HEK293 (cell line): Measurements from ENCODE around the gene MGLL.

Experiments
- CTCF ChIA-PET: fragments of 350-600 bp; formaldehyde crosslinking; extraction: SDS; loops from one replicate; lab custom pipeline; 2021; ENCODE audit warnings: antibody characterized with exemption; lab: Yijun Ruan, JAX
- POLR2A ChIA-PET: fragments of 300-600 bp; formaldehyde crosslinking; extraction: SDS; loops from one replicate; lab custom pipeline; 2020; ENCODE audit warnings: antibody characterized with exemption, inconsistent platforms; lab: Yijun Ruan, JAX
- H3K27ac ChIP-seq: fragments of 200-500 bp; sonication (Bioruptor generic); 2 replicates; pipeline ENCODE4 v1.5.1; 2014; ENCODE audit warnings: low read depth, low read length, control low read depth, inconsistent platforms; ENCODE audit errors: extremely low read depth
- H3K36me3 ChIP-seq, 2 experiments: fragments of 200-500 bp in 1 of 2; sonication (Bioruptor generic) in 1 of 2; 1 replicate in 1 of 2; 2 replicates in 1 of 2; pipeline ENCODE4 v1.5.1; 2014 to 2017; ENCODE audit warnings: inconsistent platforms in 2 of 2, low read length in 2 of 2; ENCODE audit not compliant: control insufficient read depth in 2 of 2, insufficient read depth in 1 of 2
- H3K4me1 ChIP-seq: fragments of 200-500 bp; sonication (Bioruptor generic); 2 replicates; pipeline ENCODE4 v1.5.1; 2014; ENCODE audit warnings: mild to moderate bottlenecking, low read length, inconsistent platforms; ENCODE audit not compliant: control insufficient read depth, insufficient read depth
- H3K4me3 ChIP-seq: 2 replicates; pipeline ENCODE4 v1.5.1; 2011; ENCODE audit warnings: low read depth, mild to moderate bottlenecking, control low read depth, low read length, moderate library complexity
- H3K9me3 ChIP-seq: fragments of 200-500 bp; sonication (Bioruptor generic); 2 replicates; pipeline ENCODE4 v1.5.1; 2014; ENCODE audit warnings: low read depth, low read length, inconsistent platforms; ENCODE audit not compliant: control insufficient read depth, insufficient read depth
- EGR2 ChIP-seq: fragments of 450-650 bp; formaldehyde crosslinking; IDR thresholded peaks from 2 replicates; pipeline ENCODE4 v1.5.1; 2016; ENCODE audit warnings: low read depth, missing biosample characterization, missing genetic modification characterization
- KLF1 ChIP-seq: fragments of 450-650 bp; formaldehyde crosslinking; IDR thresholded peaks from 2 replicates; pipeline ENCODE4 v1.5.1; 2016; ENCODE audit warnings: missing biosample characterization, missing genetic modification characterization
- MYNN ChIP-seq: fragments of 450-650 bp; formaldehyde crosslinking; IDR thresholded peaks from 2 replicates; pipeline ENCODE4 v1.5.1; 2016; ENCODE audit warnings: missing biosample characterization, missing genetic modification characterization, borderline replicate concordance
- SP3 ChIP-seq: fragments of 450-650 bp; formaldehyde crosslinking; IDR thresholded peaks from 2 replicates; pipeline ENCODE4 v1.5.1; 2016; ENCODE audit warnings: missing biosample characterization, missing genetic modification characterization
- TCF7L2 ChIP-seq: IDR thresholded peaks from 2 replicates; pipeline ENCODE4 v1.6.1; 2011; ENCODE audit warnings: low read depth, mild to moderate bottlenecking, inconsistent platforms, low read length, moderate library complexity, borderline replicate concordance
- ZBTB1 ChIP-seq: fragments of 450-650 bp; formaldehyde crosslinking; IDR thresholded peaks from 2 replicates; pipeline ENCODE4 v1.5.1; 2016; ENCODE audit warnings: missing biosample characterization, missing genetic modification characterization
- ZNF114 ChIP-seq: fragments of 450-650 bp; formaldehyde crosslinking; IDR thresholded peaks from 2 replicates; pipeline ENCODE4 v1.5.0; 2017; ENCODE audit warnings: missing biosample characterization, missing genetic modification characterization
- ZNF132 ChIP-seq: fragments of 450-650 bp; formaldehyde crosslinking; IDR thresholded peaks from 2 replicates; pipeline ENCODE4 v1.5.1; 2017; ENCODE audit warnings: missing biosample characterization, missing genetic modification characterization, borderline replicate concordance
- ZNF133 ChIP-seq: fragments of 450-650 bp; formaldehyde crosslinking; IDR thresholded peaks from 2 replicates; pipeline ENCODE4 v1.5.1; 2016; ENCODE audit warnings: missing biosample characterization, missing genetic modification characterization
- ZNF157 ChIP-seq: fragments of 450-650 bp; formaldehyde crosslinking; IDR thresholded peaks from 2 replicates; pipeline ENCODE4 v1.5.1; 2016; ENCODE audit warnings: missing biosample characterization, missing genetic modification characterization
- ZNF2 ChIP-seq: fragments of 450-650 bp; formaldehyde crosslinking; IDR thresholded peaks from 2 replicates; pipeline ENCODE4 v1.5.1; 2016; ENCODE audit warnings: missing biosample characterization, missing genetic modification characterization
- ZNF23 ChIP-seq: fragments of 450-650 bp; formaldehyde crosslinking; IDR thresholded peaks from 2 replicates; pipeline ENCODE4 v1.5.1; 2016; ENCODE audit warnings: missing biosample characterization, missing genetic modification characterization, borderline replicate concordance
- ZNF391 ChIP-seq: fragments of 450-650 bp; formaldehyde crosslinking; IDR thresholded peaks from 2 replicates; pipeline ENCODE4 v1.5.1; 2016; ENCODE audit warnings: low read depth, missing biosample characterization, missing genetic modification characterization, borderline replicate concordance
- ZNF501 ChIP-seq: fragments of 450-650 bp; formaldehyde crosslinking; IDR thresholded peaks from 2 replicates; pipeline ENCODE4 v1.5.1; 2016; ENCODE audit warnings: missing biosample characterization, missing genetic modification characterization
- ZNF660 ChIP-seq: fragments of 450-650 bp; IDR thresholded peaks from 2 replicates; pipeline ENCODE4 v1.5.1; 2018; ENCODE audit warnings: missing biosample characterization, mild to moderate bottlenecking, missing genetic modification characterization
- ZNF670 ChIP-seq: fragments of 450-650 bp; formaldehyde crosslinking; IDR thresholded peaks from 2 replicates; pipeline ENCODE4 v1.5.1; 2016; ENCODE audit warnings: missing biosample characterization, missing genetic modification characterization, low read depth
- ZNF747 ChIP-seq: fragments of 450-650 bp; formaldehyde crosslinking; IDR thresholded peaks from 2 replicates; pipeline ENCODE4 v1.5.1; 2016; ENCODE audit warnings: missing biosample characterization, missing genetic modification characterization
- ZNF785 ChIP-seq: fragments of 450-650 bp; formaldehyde crosslinking; IDR thresholded peaks from 2 replicates; pipeline ENCODE4 v1.5.1; 2016; ENCODE audit warnings: missing biosample characterization, missing genetic modification characterization
- ZSCAN16 ChIP-seq: fragments of 450-650 bp; formaldehyde crosslinking; IDR thresholded peaks from 2 replicates; pipeline ENCODE4 v1.5.1; 2016; ENCODE audit warnings: missing biosample characterization, missing genetic modification characterization
- TF ChIP-seq, protein P1 (sequence below): fragments of 450-650 bp; formaldehyde crosslinking; IDR thresholded peaks from 2 replicates; pipeline ENCODE4 v1.5.1; 2016; ENCODE audit warnings: missing biosample characterization, missing genetic modification characterization
- TF ChIP-seq, protein P2 (sequence below): fragments of 450-650 bp; formaldehyde crosslinking; IDR thresholded peaks from 2 replicates; pipeline ENCODE4 v1.5.1; 2016; ENCODE audit warnings: missing biosample characterization, missing genetic modification characterization
- TF ChIP-seq, protein P3 (sequence below): fragments of 450-650 bp; formaldehyde crosslinking; IDR thresholded peaks from 2 replicates; pipeline ENCODE4 v1.5.1; 2016; ENCODE audit warnings: missing biosample characterization, missing genetic modification characterization

Gene MGLL

DNA sequence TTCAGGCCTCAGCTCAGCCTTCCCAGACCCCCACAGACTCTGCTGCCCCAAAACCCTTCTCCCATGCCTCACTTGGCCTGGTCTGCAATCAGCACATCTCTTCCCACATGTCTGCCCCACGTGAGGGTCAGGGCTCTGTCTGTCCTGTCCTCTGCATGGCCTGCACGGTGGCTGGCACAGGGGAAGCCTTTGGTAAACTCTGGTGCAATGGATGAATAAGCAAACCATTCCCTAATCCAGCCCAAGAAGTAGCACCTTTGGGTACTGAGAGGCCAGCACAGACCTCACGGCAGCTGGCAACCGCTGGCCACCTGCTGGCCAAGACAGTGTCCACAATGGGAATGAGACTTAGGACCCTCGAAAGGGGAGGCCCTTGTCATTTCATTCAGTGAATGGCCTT, 121.9 kb downstream of the MGLL start:
- POLR2A ChIA-PET = no interaction called here
- CTCF ChIA-PET = no interaction called here
- Histone ChIP-seq H3K4me3 (no peak overlapping the region), H3K36me3 (no peaks in the 10 kb centered on the region), H3K4me1 (no peaks in the 10 kb centered on the region), H3K9me3 (no peaks in the 10 kb centered on the region), H3K27ac (no peak overlapping the region)
- TF ChIP-seq, protein P1, sequence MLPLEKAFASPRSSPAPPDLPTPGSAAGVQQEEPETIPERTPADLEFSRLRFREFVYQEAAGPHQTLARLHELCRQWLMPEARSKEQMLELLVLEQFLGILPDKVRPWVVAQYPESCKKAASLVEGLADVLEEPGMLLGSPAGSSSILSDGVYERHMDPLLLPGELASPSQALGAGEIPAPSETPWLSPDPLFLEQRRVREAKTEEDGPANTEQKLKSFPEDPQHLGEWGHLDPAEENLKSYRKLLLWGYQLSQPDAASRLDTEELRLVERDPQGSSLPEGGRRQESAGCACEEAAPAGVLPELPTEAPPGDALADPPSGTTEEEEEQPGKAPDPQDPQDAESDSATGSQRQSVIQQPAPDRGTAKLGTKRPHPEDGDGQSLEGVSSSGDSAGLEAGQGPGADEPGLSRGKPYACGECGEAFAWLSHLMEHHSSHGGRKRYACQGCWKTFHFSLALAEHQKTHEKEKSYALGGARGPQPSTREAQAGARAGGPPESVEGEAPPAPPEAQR (tag by site-specific recombination) = no peak
- TF ChIP-seq ZNF660 (tag by site-specific recombination) (no peak), ZNF114 (no peak), ZNF670 (tag by site-specific recombination) (no peak), KLF1 (tag by site-specific recombination) (no peak), MYNN (tag by site-specific recombination) (no peak), ZNF132 (tag by site-specific recombination) (no peak), ZNF23 (no peak), ZSCAN16 (tag by site-specific recombination) (no peak), TCF7L2 (no peak)

DNA sequence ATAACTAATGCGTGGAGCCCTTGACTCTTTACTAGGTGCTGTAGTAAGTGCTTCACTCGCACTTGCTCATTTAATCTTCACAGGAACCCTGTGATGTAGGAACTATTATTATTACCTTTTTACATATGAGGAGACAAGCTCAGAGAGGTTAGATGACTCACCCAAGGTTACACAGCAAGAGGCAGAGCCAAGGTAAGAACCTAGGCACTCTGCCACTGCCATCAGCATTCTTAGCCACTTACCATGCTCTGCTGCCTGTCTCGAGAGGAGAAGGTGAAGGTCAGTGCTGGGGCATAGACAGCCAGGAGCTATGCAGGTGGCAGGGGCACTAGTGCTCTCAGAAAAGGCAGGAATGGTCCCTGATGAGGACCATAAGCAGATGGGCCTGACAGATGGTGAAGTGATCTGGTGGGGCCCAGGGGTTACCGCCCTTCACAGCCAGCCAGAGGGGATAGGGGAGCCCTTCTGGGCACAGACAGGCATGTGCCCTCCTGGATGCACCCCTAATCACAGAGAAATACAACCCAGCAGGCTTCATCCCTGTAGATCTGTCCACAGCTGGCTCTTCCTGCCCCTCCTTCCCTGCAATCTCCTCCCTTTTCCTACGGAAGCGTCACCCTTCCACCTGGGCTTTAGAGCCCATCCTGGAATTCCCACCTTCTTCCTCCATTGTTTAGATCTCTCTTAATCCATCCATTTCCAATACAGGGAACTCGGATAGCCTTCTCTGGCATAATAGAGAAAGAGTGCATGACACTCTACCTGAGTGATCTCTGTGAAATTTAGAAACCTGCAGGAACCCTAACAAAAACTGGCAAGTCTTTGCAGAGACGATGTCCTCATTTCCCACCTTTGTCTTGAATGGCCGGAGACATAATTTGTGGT, 122.7 kb downstream of the MGLL start:
- Histone ChIP-seq H3K4me1 (no peaks in the 10 kb centered on the region), H3K36me3 (no peaks in the 10 kb centered on the region), H3K27ac (no peak overlapping the region), H3K4me3 (no peak overlapping the region), H3K9me3 (no peaks in the 10 kb centered on the region)
- POLR2A ChIA-PET = no interaction called here
- CTCF ChIA-PET = interaction anchor here (1.2 kb wide), 1 partner anchor 260 kb away, joined by 4 read pairs; no protein-coding TSS in a partner anchor
- no peak for TF ChIP-seq ZBTB1 (tag by site-specific recombination)

DNA sequence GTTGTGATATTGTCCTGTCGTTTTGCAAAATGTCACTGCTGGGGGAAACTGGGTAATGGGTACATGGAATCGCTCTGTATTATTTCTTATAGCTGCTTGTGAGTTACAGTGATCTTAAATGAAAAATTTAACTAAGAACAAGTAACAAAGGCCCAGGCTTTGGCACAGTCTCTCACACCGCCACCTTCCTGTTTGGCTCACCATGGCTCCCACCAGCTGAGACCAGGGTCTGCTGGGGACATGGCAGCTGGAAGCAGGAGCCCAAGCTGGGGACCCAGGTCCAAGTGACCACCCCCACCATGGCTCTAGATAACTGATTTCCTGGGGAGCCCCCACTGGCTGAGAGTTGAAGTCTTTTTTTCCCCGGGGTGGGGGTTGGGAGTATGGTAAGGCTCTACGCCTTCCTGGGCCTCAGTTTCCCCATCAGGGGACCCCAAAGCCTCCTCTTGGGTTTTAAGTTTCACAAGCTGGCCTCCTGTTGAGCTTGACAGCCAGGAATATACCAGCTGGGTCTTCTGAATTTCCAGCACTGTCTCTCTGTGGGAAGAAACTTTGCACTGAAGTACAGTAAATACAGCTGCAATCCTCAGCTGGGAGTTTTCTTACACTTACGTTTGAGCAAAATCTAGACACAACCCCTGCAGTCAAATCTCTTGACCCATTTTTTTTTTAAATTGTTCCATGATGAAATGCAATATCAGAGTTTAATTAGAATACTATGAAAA, 123.5 kb downstream of the MGLL start:
- H3K4me3 ChIP-seq = no peak overlapping the region
- no peaks in the 10 kb centered on the region for H3K36me3 ChIP-seq
- H3K4me1 ChIP-seq = no peaks in the 10 kb centered on the region
- no peak for TF ChIP-seq ZNF157 (tag by site-specific recombination)
- TF ChIP-seq, protein P2, sequence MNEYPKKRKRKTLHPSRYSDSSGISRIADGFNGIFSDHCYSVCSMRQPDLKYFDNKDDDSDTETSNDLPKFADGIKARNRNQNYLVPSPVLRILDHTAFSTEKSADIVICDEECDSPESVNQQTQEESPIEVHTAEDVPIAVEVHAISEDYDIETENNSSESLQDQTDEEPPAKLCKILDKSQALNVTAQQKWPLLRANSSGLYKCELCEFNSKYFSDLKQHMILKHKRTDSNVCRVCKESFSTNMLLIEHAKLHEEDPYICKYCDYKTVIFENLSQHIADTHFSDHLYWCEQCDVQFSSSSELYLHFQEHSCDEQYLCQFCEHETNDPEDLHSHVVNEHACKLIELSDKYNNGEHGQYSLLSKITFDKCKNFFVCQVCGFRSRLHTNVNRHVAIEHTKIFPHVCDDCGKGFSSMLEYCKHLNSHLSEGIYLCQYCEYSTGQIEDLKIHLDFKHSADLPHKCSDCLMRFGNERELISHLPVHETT (tag by site-specific recombination) = no peak
- no peaks in the 10 kb centered on the region for H3K9me3 ChIP-seq
- H3K27ac ChIP-seq = no peak overlapping the region
- ChIA-PET POLR2A (no interaction called here), CTCF (interaction anchor here (1.2 kb wide), 1 partner anchor 261 kb away, joined by 4 read pairs; no protein-coding TSS in a partner anchor)

DNA sequence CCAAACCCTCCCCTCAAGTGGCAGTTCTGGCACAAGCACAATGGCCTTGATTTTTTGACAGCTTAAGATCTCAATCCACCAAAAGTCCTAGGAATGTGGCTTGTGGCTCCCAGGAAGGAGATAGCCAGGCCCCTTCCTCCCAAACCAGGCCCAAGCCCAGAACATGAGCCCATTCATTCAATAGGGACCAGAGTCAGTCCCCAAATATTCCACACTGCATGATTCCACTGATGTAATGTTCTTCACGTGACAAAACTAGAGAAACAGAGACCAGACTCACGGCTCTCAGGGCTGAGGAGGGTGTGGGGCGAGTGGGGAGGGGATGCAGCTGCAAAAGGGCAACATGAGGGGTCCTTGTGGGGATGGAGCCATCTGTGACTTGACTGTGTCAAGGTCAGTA, 124.0 kb downstream of the MGLL start:
- Histone ChIP-seq H3K27ac (no peak overlapping the region), H3K9me3 (no peaks in the 10 kb centered on the region), H3K4me1 (no peaks in the 10 kb centered on the region), H3K4me3 (no peak overlapping the region), H3K36me3 (no peaks in the 10 kb centered on the region)
- CTCF ChIA-PET = interaction anchor here (1.2 to 4.3 kb wide), 2 partner anchors 134 to 261 kb away, joined by 4 to 31 read pairs; no protein-coding TSS in a partner anchor
- POLR2A ChIA-PET = no interaction called here
- no peak for TF ChIP-seq ZNF133 (tag by site-specific recombination)
- TF ChIP-seq ZNF2 (tag by site-specific recombination) = no peak
- no peak for TF ChIP-seq EGR2 (tag by site-specific recombination)
- no peak for TF ChIP-seq ZNF391 (tag by site-specific recombination)
- no peak for TF ChIP-seq ZNF501
- TF ChIP-seq, protein P3, sequence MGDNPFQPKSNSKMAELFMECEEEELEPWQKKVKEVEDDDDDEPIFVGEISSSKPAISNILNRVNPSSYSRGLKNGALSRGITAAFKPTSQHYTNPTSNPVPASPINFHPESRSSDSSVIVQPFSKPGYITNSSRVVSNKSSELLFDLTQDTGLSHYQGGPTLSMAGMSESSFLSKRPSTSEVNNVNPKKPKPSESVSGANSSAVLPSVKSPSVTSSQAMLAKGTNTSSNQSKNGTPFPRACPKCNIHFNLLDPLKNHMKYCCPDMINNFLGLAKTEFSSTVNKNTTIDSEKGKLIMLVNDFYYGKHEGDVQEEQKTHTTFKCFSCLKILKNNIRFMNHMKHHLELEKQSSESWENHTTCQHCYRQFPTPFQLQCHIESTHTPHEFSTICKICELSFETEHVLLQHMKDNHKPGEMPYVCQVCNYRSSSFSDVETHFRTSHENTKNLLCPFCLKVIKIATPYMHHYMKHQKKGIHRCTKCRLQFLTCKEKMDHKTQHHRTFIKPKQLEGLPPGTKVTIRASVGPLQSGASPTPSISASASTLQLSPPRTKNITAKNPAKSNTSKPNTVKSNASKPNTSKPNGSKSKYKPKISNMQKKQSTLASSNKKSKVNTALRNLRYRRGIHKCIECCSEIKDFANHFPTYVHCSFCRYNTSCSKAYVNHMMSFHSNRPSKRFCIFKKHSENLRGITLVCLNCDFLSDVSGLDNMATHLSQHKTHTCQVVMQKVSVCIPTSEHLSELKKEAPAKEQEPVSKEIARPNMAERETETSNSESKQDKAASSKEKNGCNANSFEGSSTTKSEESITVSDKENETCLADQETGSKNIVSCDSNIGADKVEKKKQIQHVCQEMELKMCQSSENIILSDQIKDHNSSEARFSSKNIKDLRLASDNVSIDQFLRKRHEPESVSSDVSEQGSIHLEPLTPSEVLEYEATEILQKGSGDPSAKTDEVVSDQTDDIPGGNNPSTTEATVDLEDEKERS = no peak
- no peak for TF ChIP-seq SP3
- TF ChIP-seq ZNF785 (tag by site-specific recombination) = no peak
- no peak for TF ChIP-seq ZNF747 (tag by site-specific recombination)
